ENCODE results near the gene S1PR5. TPM values are rescaled to one million over a fixed set of nuclear protein-coding genes. Genes with fewer than 3 reads are reported as not detected.

Gene S1PR5
- total and polyA plus RNA-seq, 9 of the 15 experiments (the other 6 are each of a cell fraction or from before 2014, with no cell fraction given): 0.03 to 0.54 (median 0.35) TPM; not detected in 4

DNA sequence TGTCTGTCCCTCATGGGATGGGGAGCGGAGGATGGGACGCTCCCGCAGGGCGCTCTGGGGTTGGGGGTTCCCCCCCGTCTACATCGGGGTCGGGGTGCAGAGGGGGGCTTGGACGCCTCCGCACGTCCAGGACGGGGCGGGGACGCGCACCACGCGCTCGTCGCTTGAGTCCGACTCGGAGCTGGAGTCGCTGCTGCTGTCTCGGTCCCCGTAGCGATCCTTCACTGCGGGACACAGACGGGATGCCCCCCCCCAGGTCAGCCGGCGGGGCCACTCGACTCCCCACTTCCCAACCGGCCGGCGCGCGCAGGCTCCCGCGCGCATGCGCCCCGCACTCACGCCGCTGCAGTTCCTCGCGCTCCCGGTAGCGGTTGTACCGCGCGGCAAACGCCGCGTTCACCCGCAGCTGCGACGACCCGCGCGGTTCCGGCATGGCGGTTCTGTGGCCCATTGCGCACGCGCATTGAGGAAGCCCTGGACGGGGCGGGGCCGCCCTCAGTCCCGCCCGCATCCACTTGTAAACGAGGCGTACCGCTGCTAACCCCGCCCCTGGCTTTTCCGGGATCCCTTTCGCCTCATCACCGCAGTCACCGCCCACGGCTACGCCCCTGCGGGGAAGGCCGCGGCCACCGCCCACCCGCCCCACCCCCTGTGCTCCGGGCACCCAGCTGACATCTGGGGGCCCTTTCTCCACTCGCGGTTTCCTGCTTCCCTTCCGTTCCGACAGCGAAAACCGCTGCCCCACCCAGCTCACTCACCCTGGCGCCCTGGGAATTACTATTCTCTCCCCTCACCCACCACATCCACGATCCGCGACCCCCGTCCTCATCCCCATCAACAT lies 48.5 kb upstream of the S1PR5 start, which contains the start of gene KRI1 (continued):
- TF ChIP-seq ZBTB17 (CRISPR knock-in tag; IDR thresholded peaks at IDR 0.05) (peak; percentile 21; the same call in 1 of the 2 replicates), TAF7 (tag; IDR thresholded peaks at IDR 0.05) (no peak), ESRRA (IDR thresholded peaks at IDR 0.05; ENCODE audit: borderline replicate concordance, low read depth) (peak; percentile 43; the same call in 1 of the 2 replicates), PTRF (tag; IDR thresholded peaks at IDR 0.05) (no peak), NCOA4 (IDR thresholded peaks at IDR 0.05; ENCODE audit: partially characterized antibody) (no peak), ZNF23 (CRISPR knock-in tag; IDR thresholded peaks at IDR 0.05) (no peak)
- TF ChIP-seq, protein P1, sequence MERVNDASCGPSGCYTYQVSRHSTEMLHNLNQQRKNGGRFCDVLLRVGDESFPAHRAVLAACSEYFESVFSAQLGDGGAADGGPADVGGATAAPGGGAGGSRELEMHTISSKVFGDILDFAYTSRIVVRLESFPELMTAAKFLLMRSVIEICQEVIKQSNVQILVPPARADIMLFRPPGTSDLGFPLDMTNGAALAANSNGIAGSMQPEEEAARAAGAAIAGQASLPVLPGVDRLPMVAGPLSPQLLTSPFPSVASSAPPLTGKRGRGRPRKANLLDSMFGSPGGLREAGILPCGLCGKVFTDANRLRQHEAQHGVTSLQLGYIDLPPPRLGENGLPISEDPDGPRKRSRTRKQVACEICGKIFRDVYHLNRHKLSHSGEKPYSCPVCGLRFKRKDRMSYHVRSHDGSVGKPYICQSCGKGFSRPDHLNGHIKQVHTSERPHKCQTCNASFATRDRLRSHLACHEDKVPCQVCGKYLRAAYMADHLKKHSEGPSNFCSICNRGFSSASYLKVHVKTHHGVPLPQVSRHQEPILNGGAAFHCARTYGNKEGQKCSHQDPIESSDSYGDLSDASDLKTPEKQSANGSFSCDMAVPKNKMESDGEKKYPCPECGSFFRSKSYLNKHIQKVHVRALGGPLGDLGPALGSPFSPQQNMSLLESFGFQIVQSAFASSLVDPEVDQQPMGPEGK (CRISPR knock-in tag; IDR thresholded peaks at IDR 0.05; ENCODE audit: borderline replicate concordance): no peak
- TF ChIP-seq, protein P2, sequence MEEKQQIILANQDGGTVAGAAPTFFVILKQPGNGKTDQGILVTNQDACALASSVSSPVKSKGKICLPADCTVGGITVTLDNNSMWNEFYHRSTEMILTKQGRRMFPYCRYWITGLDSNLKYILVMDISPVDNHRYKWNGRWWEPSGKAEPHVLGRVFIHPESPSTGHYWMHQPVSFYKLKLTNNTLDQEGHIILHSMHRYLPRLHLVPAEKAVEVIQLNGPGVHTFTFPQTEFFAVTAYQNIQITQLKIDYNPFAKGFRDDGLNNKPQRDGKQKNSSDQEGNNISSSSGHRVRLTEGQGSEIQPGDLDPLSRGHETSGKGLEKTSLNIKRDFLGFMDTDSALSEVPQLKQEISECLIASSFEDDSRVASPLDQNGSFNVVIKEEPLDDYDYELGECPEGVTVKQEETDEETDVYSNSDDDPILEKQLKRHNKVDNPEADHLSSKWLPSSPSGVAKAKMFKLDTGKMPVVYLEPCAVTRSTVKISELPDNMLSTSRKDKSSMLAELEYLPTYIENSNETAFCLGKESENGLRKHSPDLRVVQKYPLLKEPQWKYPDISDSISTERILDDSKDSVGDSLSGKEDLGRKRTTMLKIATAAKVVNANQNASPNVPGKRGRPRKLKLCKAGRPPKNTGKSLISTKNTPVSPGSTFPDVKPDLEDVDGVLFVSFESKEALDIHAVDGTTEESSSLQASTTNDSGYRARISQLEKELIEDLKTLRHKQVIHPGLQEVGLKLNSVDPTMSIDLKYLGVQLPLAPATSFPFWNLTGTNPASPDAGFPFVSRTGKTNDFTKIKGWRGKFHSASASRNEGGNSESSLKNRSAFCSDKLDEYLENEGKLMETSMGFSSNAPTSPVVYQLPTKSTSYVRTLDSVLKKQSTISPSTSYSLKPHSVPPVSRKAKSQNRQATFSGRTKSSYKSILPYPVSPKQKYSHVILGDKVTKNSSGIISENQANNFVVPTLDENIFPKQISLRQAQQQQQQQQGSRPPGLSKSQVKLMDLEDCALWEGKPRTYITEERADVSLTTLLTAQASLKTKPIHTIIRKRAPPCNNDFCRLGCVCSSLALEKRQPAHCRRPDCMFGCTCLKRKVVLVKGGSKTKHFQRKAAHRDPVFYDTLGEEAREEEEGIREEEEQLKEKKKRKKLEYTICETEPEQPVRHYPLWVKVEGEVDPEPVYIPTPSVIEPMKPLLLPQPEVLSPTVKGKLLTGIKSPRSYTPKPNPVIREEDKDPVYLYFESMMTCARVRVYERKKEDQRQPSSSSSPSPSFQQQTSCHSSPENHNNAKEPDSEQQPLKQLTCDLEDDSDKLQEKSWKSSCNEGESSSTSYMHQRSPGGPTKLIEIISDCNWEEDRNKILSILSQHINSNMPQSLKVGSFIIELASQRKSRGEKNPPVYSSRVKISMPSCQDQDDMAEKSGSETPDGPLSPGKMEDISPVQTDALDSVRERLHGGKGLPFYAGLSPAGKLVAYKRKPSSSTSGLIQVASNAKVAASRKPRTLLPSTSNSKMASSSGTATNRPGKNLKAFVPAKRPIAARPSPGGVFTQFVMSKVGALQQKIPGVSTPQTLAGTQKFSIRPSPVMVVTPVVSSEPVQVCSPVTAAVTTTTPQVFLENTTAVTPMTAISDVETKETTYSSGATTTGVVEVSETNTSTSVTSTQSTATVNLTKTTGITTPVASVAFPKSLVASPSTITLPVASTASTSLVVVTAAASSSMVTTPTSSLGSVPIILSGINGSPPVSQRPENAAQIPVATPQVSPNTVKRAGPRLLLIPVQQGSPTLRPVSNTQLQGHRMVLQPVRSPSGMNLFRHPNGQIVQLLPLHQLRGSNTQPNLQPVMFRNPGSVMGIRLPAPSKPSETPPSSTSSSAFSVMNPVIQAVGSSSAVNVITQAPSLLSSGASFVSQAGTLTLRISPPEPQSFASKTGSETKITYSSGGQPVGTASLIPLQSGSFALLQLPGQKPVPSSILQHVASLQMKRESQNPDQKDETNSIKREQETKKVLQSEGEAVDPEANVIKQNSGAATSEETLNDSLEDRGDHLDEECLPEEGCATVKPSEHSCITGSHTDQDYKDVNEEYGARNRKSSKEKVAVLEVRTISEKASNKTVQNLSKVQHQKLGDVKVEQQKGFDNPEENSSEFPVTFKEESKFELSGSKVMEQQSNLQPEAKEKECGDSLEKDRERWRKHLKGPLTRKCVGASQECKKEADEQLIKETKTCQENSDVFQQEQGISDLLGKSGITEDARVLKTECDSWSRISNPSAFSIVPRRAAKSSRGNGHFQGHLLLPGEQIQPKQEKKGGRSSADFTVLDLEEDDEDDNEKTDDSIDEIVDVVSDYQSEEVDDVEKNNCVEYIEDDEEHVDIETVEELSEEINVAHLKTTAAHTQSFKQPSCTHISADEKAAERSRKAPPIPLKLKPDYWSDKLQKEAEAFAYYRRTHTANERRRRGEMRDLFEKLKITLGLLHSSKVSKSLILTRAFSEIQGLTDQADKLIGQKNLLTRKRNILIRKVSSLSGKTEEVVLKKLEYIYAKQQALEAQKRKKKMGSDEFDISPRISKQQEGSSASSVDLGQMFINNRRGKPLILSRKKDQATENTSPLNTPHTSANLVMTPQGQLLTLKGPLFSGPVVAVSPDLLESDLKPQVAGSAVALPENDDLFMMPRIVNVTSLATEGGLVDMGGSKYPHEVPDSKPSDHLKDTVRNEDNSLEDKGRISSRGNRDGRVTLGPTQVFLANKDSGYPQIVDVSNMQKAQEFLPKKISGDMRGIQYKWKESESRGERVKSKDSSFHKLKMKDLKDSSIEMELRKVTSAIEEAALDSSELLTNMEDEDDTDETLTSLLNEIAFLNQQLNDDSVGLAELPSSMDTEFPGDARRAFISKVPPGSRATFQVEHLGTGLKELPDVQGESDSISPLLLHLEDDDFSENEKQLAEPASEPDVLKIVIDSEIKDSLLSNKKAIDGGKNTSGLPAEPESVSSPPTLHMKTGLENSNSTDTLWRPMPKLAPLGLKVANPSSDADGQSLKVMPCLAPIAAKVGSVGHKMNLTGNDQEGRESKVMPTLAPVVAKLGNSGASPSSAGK (IDR thresholded peaks at IDR 0.05): peak; percentile 95
- TF ChIP-seq, protein P3, sequence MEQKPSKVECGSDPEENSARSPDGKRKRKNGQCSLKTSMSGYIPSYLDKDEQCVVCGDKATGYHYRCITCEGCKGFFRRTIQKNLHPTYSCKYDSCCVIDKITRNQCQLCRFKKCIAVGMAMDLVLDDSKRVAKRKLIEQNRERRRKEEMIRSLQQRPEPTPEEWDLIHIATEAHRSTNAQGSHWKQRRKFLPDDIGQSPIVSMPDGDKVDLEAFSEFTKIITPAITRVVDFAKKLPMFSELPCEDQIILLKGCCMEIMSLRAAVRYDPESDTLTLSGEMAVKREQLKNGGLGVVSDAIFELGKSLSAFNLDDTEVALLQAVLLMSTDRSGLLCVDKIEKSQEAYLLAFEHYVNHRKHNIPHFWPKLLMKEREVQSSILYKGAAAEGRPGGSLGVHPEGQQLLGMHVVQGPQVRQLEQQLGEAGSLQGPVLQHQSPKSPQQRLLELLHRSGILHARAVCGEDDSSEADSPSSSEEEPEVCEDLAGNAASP (IDR thresholded peaks at IDR 0.05): no peak
- TF ChIP-seq, protein P4, sequence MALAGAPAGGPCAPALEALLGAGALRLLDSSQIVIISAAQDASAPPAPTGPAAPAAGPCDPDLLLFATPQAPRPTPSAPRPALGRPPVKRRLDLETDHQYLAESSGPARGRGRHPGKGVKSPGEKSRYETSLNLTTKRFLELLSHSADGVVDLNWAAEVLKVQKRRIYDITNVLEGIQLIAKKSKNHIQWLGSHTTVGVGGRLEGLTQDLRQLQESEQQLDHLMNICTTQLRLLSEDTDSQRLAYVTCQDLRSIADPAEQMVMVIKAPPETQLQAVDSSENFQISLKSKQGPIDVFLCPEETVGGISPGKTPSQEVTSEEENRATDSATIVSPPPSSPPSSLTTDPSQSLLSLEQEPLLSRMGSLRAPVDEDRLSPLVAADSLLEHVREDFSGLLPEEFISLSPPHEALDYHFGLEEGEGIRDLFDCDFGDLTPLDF (CRISPR knock-in tag; IDR thresholded peaks at IDR 0.05): peak; percentile 88; the same call in 1 of the 2 replicates

Measured in K562 (cell line).